MM.1S (cell line): ENCODE measurements around the gene ALLC.

ENCODE experiments used
- CTCF ChIP-seq: fragments of 300-600 bp; sonication (generic); IDR thresholded peaks from 2 replicates; pipeline ENCODE4 v1.5.1; 2016; ENCODE audit warnings: antibody characterized with exemption, low read length, mixed read lengths
- EZH2 ChIP-seq: fragments of 300-600 bp; sonication (generic); optimal IDR thresholded peaks from 2 replicates; pipeline ENCODE3; 2017; ENCODE audit warnings: low read depth, mild to moderate bottlenecking, antibody characterized with exemption, low read length, mixed read lengths
- EZH2phosphoT487 ChIP-seq: fragments of 300-600 bp; sonication (generic); IDR thresholded peaks from 2 replicates; pipeline ENCODE4 v1.6.1; 2018; ENCODE audit warnings: antibody characterized with exemption, low read length

GRCh38 chr2:3649581-3649980 is 8.4 kb upstream of the ALLC start:
- TF ChIP-seq CTCF: no peak
- TF ChIP-seq EZH2: no peak
- no peak for TF ChIP-seq EZH2phosphoT487
